NT2/D1 (cell line): ENCODE measurements around the gene TMOD1.
"Not testable (repeated sequence)": the region's sequence is repeated elsewhere in the genome, so short reads cannot be mapped to it uniquely, and the experiment has no call there.

Source experiments
- DNase-seq: peaks from one replicate; pipeline ENCODE4 v3.0.0-alpha.2; 2011; ENCODE audit warnings: low read depth, low spot score
- H3K27me3 ChIP-seq: 2 replicates; pipeline ENCODE4 v1.6.0; 2011; ENCODE audit warnings: mild to moderate bottlenecking; ENCODE audit not compliant: insufficient read length, insufficient read depth
- H3K36me3 ChIP-seq: 2 replicates; pipeline ENCODE4 v1.6.1; 2011; ENCODE audit warnings: mild to moderate bottlenecking, low read length, mixed read lengths; ENCODE audit not compliant: insufficient read depth, insufficient read length
- H3K4me1 ChIP-seq: 2 replicates; pipeline ENCODE4 v1.5.1; 2011; ENCODE audit not compliant: insufficient read depth, insufficient read length
- H3K4me3 ChIP-seq: 2 replicates; pipeline ENCODE4 v1.5.1; 2011; ENCODE audit warnings: low read depth; ENCODE audit not compliant: insufficient read length
- H3K9ac ChIP-seq: 2 replicates; pipeline ENCODE4 v1.6.0; 2011; ENCODE audit warnings: low read depth; ENCODE audit not compliant: insufficient read length
- H3K9me3 ChIP-seq: 2 replicates; pipeline ENCODE4 v1.5.1; 2011; ENCODE audit warnings: mild to moderate bottlenecking, low read length; ENCODE audit not compliant: insufficient read depth
- SUZ12 ChIP-seq: IDR thresholded peaks from 2 replicates; pipeline ENCODE4 v1.6.1; 2011; ENCODE audit not compliant: insufficient read length, insufficient read depth; ENCODE audit errors: extremely low read depth
- YY1 ChIP-seq: IDR thresholded peaks from 2 replicates; pipeline ENCODE4 v1.6.1; 2011; ENCODE audit not compliant: insufficient read length, insufficient read depth
- ZNF274 ChIP-seq: IDR thresholded peaks from 2 replicates; pipeline ENCODE4 v1.6.1; 2011; ENCODE audit warnings: mild to moderate bottlenecking, low read depth, low read length

Gene TMOD1

GRCh38 chr9:97604901-97605645 is 103.6 kb downstream of the TMOD1 start:
- no peak overlapping the region for H3K9ac ChIP-seq
- H3K4me1 ChIP-seq = no peaks in the 10 kb centered on the region
- H3K4me3 ChIP-seq = no peak overlapping the region
- TF ChIP-seq ZNF274 (no peak), SUZ12 (no peak), YY1 (no peak)
- H3K9me3 ChIP-seq = no peaks in the 10 kb centered on the region
- DNase-seq = no peak
- H3K36me3 ChIP-seq = peaks cover 87% of the 10 kb centered on the region
- H3K27me3 ChIP-seq = no peaks in the 10 kb centered on the region

- TF ChIP-seq SUZ12 = no peak
- TF ChIP-seq ZNF274 = no peak
- TF ChIP-seq YY1 = no peak
- no peak overlapping the region for H3K4me3 ChIP-seq
- H3K4me1 ChIP-seq = no peaks in the 10 kb centered on the region
- no peak overlapping the region for H3K9ac ChIP-seq
- H3K36me3 ChIP-seq = peaks cover 47% of the 10 kb centered on the region
- peak; percentile 55 for DNase-seq
- no peaks in the 10 kb centered on the region for H3K27me3 ChIP-seq
- peaks cover 11% of the 10 kb centered on the region; the same call in 1 of the 2 replicates for H3K9me3 ChIP-seq
Observed at GRCh38 chr9:97615439-97616072, 114.1 kb downstream of the TMOD1 start.

- Histone ChIP-seq H3K36me3 (peaks cover 45% of the 10 kb centered on the region), H3K4me3 (no peak overlapping the region), H3K9me3 (peaks cover 30% of the 10 kb centered on the region; the same call in 1 of the 2 replicates), H3K4me1 (no peaks in the 10 kb centered on the region), H3K9ac (no peak overlapping the region), H3K27me3 (no peaks in the 10 kb centered on the region)
- no peak for TF ChIP-seq SUZ12
- TF ChIP-seq YY1 = no peak
- TF ChIP-seq ZNF274 = no peak
- DNase-seq = no peak
Observed at GRCh38 chr9:97617939-97618416, 116.5 kb downstream of the TMOD1 start.

GRCh38 chr9:97620063-97620462 is 118.6 kb downstream of the TMOD1 start:
- not testable (repeated sequence) for H3K4me1 ChIP-seq, DNase-seq, H3K4me3 ChIP-seq, H3K27me3 ChIP-seq, H3K9ac ChIP-seq
- peaks cover 44% of the 10 kb centered on the region; the same call in 1 of the 2 replicates for H3K9me3 ChIP-seq
- H3K36me3 ChIP-seq = peaks cover 45% of the 10 kb centered on the region

GRCh38 chr9:97622483-97622882 is 121.0 kb downstream of the TMOD1 start:
- Histone ChIP-seq H3K36me3 (peaks cover 51% of the 10 kb centered on the region), H3K9me3 (peaks cover 44% of the 10 kb centered on the region; the same call in 1 of the 2 replicates)
- not testable (repeated sequence) for H3K27me3 ChIP-seq, H3K4me1 ChIP-seq, H3K4me3 ChIP-seq, DNase-seq, H3K9ac ChIP-seq

- H3K9ac ChIP-seq = no peak overlapping the region
- H3K4me3 ChIP-seq = no peak overlapping the region
- DNase-seq = no peak
- H3K4me1 ChIP-seq = no peaks in the 10 kb centered on the region
- TF ChIP-seq YY1 = no peak
- no peak for TF ChIP-seq ZNF274
- no peak for TF ChIP-seq SUZ12
- H3K36me3 ChIP-seq = peaks cover 54% of the 10 kb centered on the region
- H3K27me3 ChIP-seq = no peaks in the 10 kb centered on the region
- H3K9me3 ChIP-seq = peaks cover 44% of the 10 kb centered on the region; the same call in 1 of the 2 replicates
Observed at GRCh38 chr9:97623946-97624345, 122.5 kb downstream of the TMOD1 start.

GRCh38 chr9:97625620-97626019 is 124.2 kb downstream of the TMOD1 start:
- Histone ChIP-seq H3K36me3 (peaks cover 59% of the 10 kb centered on the region), H3K4me1 (no peaks in the 10 kb centered on the region), H3K27me3 (no peaks in the 10 kb centered on the region), H3K9ac (no peak overlapping the region), H3K9me3 (peaks cover 33% of the 10 kb centered on the region; the same call in 1 of the 2 replicates), H3K4me3 (no peak overlapping the region)
- DNase-seq = no peak
- TF ChIP-seq SUZ12 = no peak
- TF ChIP-seq ZNF274 = no peak
- no peak for TF ChIP-seq YY1
